ENCODE measurements around the gene MACROD1. TPM values are rescaled to one million over a fixed set of nuclear protein-coding genes. Genes with fewer than 3 reads are reported as not detected.

The MACROD1 gene
- polyA plus RNA-seq, 2 donors = 25.6 to 75.6 TPM

GRCh38 chr11:64056861-64057260, 109.1 kb downstream of the MACROD1 start:
- Histone ChIP-seq H3K36me3 (ENCODE audit: control insufficient read depth in 2 of 2, insufficient read depth in 2 of 2, low read length in 1 of 2) (no peaks in the 10 kb centered on the region), H3K4me3 (ENCODE audit: low read depth in 1 of 2, low read length in 2 of 2) (no peak overlapping the region), H3K4me1 (ENCODE audit: control insufficient read depth in 2 of 2, insufficient read depth in 2 of 2, low read length in 1 of 2) (peaks cover 3 to 4% of the 10 kb centered on the region in 2 donors), H3K9me3 (ENCODE audit: control insufficient read depth in 2 of 2, insufficient read depth in 1 of 2, low read depth in 1 of 2, low read length in 1 of 2) (no peaks in the 10 kb centered on the region), H3K27me3 (ENCODE audit: control insufficient read depth in 1 of 2, insufficient read depth in 2 of 2, low read length in 2 of 2) (peaks cover 0 to 3% of the 10 kb centered on the region in 2 donors), H3K27ac (ENCODE audit: low read depth in 2 of 2, low read length in 1 of 2) (no peak overlapping the region)
- 87 to 88% methylated on average over 13 of the region's 13 CpGs for WGBS, 2 donors

DNA sequence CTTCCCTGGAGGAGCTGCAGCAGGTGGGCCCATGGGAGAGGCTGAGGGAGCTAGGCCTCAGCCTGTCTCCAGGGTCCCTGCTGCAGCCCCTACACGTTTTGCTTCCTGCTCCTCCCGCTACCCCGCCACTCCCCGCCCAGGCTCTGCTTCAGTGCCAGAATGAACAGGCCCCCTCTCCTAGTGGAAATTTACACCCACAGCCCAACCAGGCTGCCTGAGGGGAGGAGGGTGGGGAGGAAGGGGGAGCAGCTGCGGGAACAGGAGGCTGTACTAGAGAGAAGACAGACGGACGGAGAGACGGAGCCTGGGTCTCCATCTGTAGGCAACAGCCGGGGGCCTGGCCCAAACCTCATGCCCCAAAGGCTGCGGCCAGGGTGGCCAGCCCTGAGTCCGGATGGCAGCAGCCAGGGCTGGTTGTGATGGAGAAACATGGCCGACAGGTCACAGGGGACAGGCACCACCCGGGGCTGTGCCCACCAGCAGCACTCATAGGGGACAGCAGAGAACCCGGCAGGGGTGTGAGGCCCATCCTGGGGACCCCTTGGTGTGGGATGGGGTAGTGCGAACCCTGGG, 109.6 kb downstream of the MACROD1 start:
- WGBS, 2 donors = 67 to 76% methylated on average over 14 to 15 of the region's 15 CpGs
- no peak overlapping the region for H3K4me3 ChIP-seq (ENCODE audit: low read depth in 1 of 2, low read length in 2 of 2)
- no peak overlapping the region for H3K27ac ChIP-seq (ENCODE audit: low read depth in 2 of 2, low read length in 1 of 2)

GRCh38 chr11:64055077-64055476, 110.8 kb downstream of the MACROD1 start:
- Histone ChIP-seq H3K36me3 (ENCODE audit: control insufficient read depth in 2 of 2, insufficient read depth in 2 of 2, low read length in 1 of 2) (no peaks in the 10 kb centered on the region), H3K4me3 (ENCODE audit: low read depth in 1 of 2, low read length in 2 of 2) (no peak overlapping the region), H3K27me3 (ENCODE audit: control insufficient read depth in 1 of 2, insufficient read depth in 2 of 2, low read length in 2 of 2) (no peaks in the 10 kb centered on the region), H3K4me1 (ENCODE audit: control insufficient read depth in 2 of 2, insufficient read depth in 2 of 2, low read length in 1 of 2) (no peaks in the 10 kb centered on the region), H3K27ac (ENCODE audit: low read depth in 2 of 2, low read length in 1 of 2) (no peak overlapping the region), H3K9me3 (ENCODE audit: control insufficient read depth in 2 of 2, insufficient read depth in 1 of 2, low read depth in 1 of 2, low read length in 1 of 2) (no peaks in the 10 kb centered on the region)
- WGBS, 2 donors = 56 to 64% methylated on average over 8 of the region's 8 CpGs

More for the DNA sequence above, 109.6 kb downstream of the MACROD1 start:
- Histone ChIP-seq H3K36me3 (ENCODE audit: control insufficient read depth in 2 of 2, insufficient read depth in 2 of 2, low read length in 1 of 2) (no peaks in the 10 kb centered on the region), H3K4me1 (ENCODE audit: control insufficient read depth in 2 of 2, insufficient read depth in 2 of 2, low read length in 1 of 2) (peaks cover 3% of the 10 kb centered on the region in 2 donors), H3K27me3 (ENCODE audit: control insufficient read depth in 1 of 2, insufficient read depth in 2 of 2, low read length in 2 of 2) (peaks cover 0 to 3% of the 10 kb centered on the region in 2 donors), H3K9me3 (ENCODE audit: control insufficient read depth in 2 of 2, insufficient read depth in 1 of 2, low read depth in 1 of 2, low read length in 1 of 2) (no peaks in the 10 kb centered on the region)

GRCh38 chr11:64053699-64054098, 112.2 kb downstream of the MACROD1 start:
- 82% methylated on average over 14 to 15 of the region's 15 CpGs for WGBS, 2 donors
- no peaks in the 10 kb centered on the region for H3K27me3 ChIP-seq (ENCODE audit: control insufficient read depth in 1 of 2, insufficient read depth in 2 of 2, low read length in 2 of 2)
- H3K4me1 ChIP-seq (ENCODE audit: control insufficient read depth in 2 of 2, insufficient read depth in 2 of 2, low read length in 1 of 2) = no peaks in the 10 kb centered on the region

GRCh38 chr11:64052938-64053622, 112.8 kb downstream of the MACROD1 start:
- H3K36me3 ChIP-seq (ENCODE audit: control insufficient read depth in 2 of 2, insufficient read depth in 2 of 2, low read length in 1 of 2) = no peaks in the 10 kb centered on the region
- no peak overlapping the region for H3K4me3 ChIP-seq (ENCODE audit: low read depth in 1 of 2, low read length in 2 of 2)
- H3K4me1 ChIP-seq (ENCODE audit: control insufficient read depth in 2 of 2, insufficient read depth in 2 of 2, low read length in 1 of 2) = no peaks in the 10 kb centered on the region
- H3K27ac ChIP-seq (ENCODE audit: low read depth in 2 of 2, low read length in 1 of 2) = no peak overlapping the region
- no peaks in the 10 kb centered on the region for H3K27me3 ChIP-seq (ENCODE audit: control insufficient read depth in 1 of 2, insufficient read depth in 2 of 2, low read length in 2 of 2)
- WGBS, 2 donors = 85 to 89% methylated on average over 11 of the region's 11 CpGs
- no peaks in the 10 kb centered on the region for H3K9me3 ChIP-seq (ENCODE audit: control insufficient read depth in 2 of 2, insufficient read depth in 1 of 2, low read depth in 1 of 2, low read length in 1 of 2)

More at GRCh38 chr11:64053699-64054098, 112.2 kb downstream of the MACROD1 start:
- H3K27ac ChIP-seq (ENCODE audit: low read depth in 2 of 2, low read length in 1 of 2) = no peak overlapping the region
- no peaks in the 10 kb centered on the region for H3K9me3 ChIP-seq (ENCODE audit: control insufficient read depth in 2 of 2, insufficient read depth in 1 of 2, low read depth in 1 of 2, low read length in 1 of 2)
- H3K4me3 ChIP-seq (ENCODE audit: low read depth in 1 of 2, low read length in 2 of 2) = no peak overlapping the region
- no peaks in the 10 kb centered on the region for H3K36me3 ChIP-seq (ENCODE audit: control insufficient read depth in 2 of 2, insufficient read depth in 2 of 2, low read length in 1 of 2)

DNA sequence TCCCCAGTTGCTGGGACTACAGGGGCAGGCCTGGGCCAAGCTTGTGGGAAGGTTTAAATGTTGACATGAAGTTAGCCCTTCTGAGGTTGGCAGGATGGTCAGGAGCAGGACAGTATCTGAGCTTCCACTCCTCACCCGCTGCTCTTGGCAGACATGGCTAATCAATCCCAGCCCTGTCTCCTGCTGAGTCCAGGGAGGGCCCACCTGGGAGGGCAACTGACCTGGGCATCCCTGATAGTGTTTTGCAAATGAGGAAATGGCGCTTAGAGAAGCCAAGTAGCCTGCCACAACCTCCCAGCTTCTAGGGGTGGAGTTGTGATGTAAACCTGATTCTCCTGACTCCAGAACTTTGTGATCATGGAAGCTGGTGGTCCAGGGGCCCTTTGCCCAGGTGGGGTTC, 113.5 kb downstream of the MACROD1 start:
- WGBS, 2 donors = 88 to 91% methylated on average over 2 of the region's 2 CpGs
- Histone ChIP-seq H3K27me3 (ENCODE audit: control insufficient read depth in 1 of 2, insufficient read depth in 2 of 2, low read length in 2 of 2) (no peaks in the 10 kb centered on the region), H3K9me3 (ENCODE audit: control insufficient read depth in 2 of 2, insufficient read depth in 1 of 2, low read depth in 1 of 2, low read length in 1 of 2) (no peaks in the 10 kb centered on the region), H3K4me3 (ENCODE audit: low read depth in 1 of 2, low read length in 2 of 2) (no peak overlapping the region), H3K27ac (ENCODE audit: low read depth in 2 of 2, low read length in 1 of 2) (no peak overlapping the region), H3K36me3 (ENCODE audit: control insufficient read depth in 2 of 2, insufficient read depth in 2 of 2, low read length in 1 of 2) (no peaks in the 10 kb centered on the region), H3K4me1 (ENCODE audit: control insufficient read depth in 2 of 2, insufficient read depth in 2 of 2, low read length in 1 of 2) (no peaks in the 10 kb centered on the region)

DNA sequence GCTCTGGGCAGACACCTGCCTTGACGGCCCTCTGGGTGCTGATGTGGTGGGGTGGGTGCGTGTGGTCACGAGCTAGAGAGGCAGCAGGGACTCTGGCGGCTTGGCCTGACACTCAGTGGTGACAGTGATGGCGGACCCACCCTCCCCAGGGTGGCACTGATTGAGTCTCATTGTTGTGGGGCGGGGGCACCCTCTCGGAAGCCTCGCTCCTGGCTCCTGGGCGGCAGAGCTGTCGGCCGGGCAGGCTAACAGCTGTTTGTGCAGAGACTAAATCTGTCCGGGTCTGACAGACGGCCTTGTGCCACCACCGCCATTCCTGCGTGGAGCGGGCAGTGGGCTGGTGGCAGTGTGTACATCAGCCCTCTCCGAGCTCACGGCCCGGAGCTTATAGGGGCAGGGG, 114.6 kb downstream of the MACROD1 start:
- Histone ChIP-seq H3K4me3 (ENCODE audit: low read depth in 1 of 2, low read length in 2 of 2) (no peak overlapping the region), H3K27me3 (ENCODE audit: control insufficient read depth in 1 of 2, insufficient read depth in 2 of 2, low read length in 2 of 2) (no peaks in the 10 kb centered on the region), H3K36me3 (ENCODE audit: control insufficient read depth in 2 of 2, insufficient read depth in 2 of 2, low read length in 1 of 2) (no peaks in the 10 kb centered on the region), H3K9me3 (ENCODE audit: control insufficient read depth in 2 of 2, insufficient read depth in 1 of 2, low read depth in 1 of 2, low read length in 1 of 2) (no peaks in the 10 kb centered on the region), H3K4me1 (ENCODE audit: control insufficient read depth in 2 of 2, insufficient read depth in 2 of 2, low read length in 1 of 2) (no peaks in the 10 kb centered on the region), H3K27ac (ENCODE audit: low read depth in 2 of 2, low read length in 1 of 2) (no peak overlapping the region)
- WGBS, 2 donors = 96 to 97% methylated on average over 19 of the region's 19 CpGs

DNA sequence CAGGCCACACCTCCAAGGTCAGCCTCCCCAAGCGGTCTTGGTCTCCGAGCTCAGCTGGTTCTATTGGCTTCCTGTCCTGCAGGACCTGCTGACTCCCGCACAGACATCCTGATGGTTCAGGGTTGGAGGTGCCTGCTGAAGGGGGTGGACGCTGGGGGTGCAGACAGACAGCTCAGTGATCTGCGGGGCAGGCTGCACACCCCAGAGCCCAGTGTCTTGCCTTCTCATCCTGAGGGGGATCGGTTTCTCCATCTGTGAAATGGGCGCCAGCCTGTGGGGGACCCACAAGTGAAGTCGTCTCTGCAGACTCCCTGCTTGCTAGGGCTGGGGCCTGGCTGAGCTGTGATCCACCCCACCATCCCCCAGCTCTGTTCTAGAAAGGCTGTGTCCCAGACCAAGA, 116.4 kb downstream of the MACROD1 start:
- no peaks in the 10 kb centered on the region for H3K27me3 ChIP-seq (ENCODE audit: control insufficient read depth in 1 of 2, insufficient read depth in 2 of 2, low read length in 2 of 2)
- WGBS, 2 donors = 90 to 94% methylated on average over 8 of the region's 8 CpGs

GRCh38 chr11:64048042-64048854, 117.7 kb downstream of the MACROD1 start:
- no peaks in the 10 kb centered on the region for H3K27me3 ChIP-seq (ENCODE audit: control insufficient read depth in 1 of 2, insufficient read depth in 2 of 2, low read length in 2 of 2)
- no peak overlapping the region for H3K4me3 ChIP-seq (ENCODE audit: low read depth in 1 of 2, low read length in 2 of 2)
- H3K4me1 ChIP-seq (ENCODE audit: control insufficient read depth in 2 of 2, insufficient read depth in 2 of 2, low read length in 1 of 2) = no peaks in the 10 kb centered on the region
- no peaks in the 10 kb centered on the region for H3K9me3 ChIP-seq (ENCODE audit: control insufficient read depth in 2 of 2, insufficient read depth in 1 of 2, low read depth in 1 of 2, low read length in 1 of 2)
- 81 to 86% methylated on average over 18 to 19 of the region's 19 CpGs for WGBS, 2 donors
- no peak overlapping the region for H3K27ac ChIP-seq (ENCODE audit: low read depth in 2 of 2, low read length in 1 of 2)
- H3K36me3 ChIP-seq (ENCODE audit: control insufficient read depth in 2 of 2, insufficient read depth in 2 of 2, low read length in 1 of 2) = no peaks in the 10 kb centered on the region

More for the DNA sequence above, 116.4 kb downstream of the MACROD1 start:
- no peak overlapping the region for H3K4me3 ChIP-seq (ENCODE audit: low read depth in 1 of 2, low read length in 2 of 2)
- no peaks in the 10 kb centered on the region for H3K36me3 ChIP-seq (ENCODE audit: control insufficient read depth in 2 of 2, insufficient read depth in 2 of 2, low read length in 1 of 2)
- H3K9me3 ChIP-seq (ENCODE audit: control insufficient read depth in 2 of 2, insufficient read depth in 1 of 2, low read depth in 1 of 2, low read length in 1 of 2) = no peaks in the 10 kb centered on the region
- no peaks in the 10 kb centered on the region for H3K4me1 ChIP-seq (ENCODE audit: control insufficient read depth in 2 of 2, insufficient read depth in 2 of 2, low read length in 1 of 2)
- H3K27ac ChIP-seq (ENCODE audit: low read depth in 2 of 2, low read length in 1 of 2) = no peak overlapping the region
